D721Med (cell line): Measurements from ENCODE around the gene KLF9.

Experiments used
- DNase-seq: peaks from one replicate; pipeline ENCODE4 v3.0.0; 2011; ENCODE audit warnings: low spot score; ENCODE audit not compliant: insufficient read length
- FAIRE-seq: peaks from 2 replicates; lab custom pipeline; 2011; peaks lifted over from hg19 to GRCh38; lab: Jason Lieb, UNC
- CTCF ChIP-seq: IDR thresholded peaks from 2 replicates; pipeline ENCODE4 v1.5.1; 2012; ENCODE audit warnings: mild to moderate bottlenecking, control low read depth; ENCODE audit not compliant: insufficient read depth; ENCODE audit errors: missing control alignments

Gene KLF9

GRCh38 chr9:70347046-70347445, 67.4 kb downstream of the KLF9 start:
- FAIRE-seq, result no peak
- no peak for TF ChIP-seq CTCF
- no peak for DNase-seq

DNA sequence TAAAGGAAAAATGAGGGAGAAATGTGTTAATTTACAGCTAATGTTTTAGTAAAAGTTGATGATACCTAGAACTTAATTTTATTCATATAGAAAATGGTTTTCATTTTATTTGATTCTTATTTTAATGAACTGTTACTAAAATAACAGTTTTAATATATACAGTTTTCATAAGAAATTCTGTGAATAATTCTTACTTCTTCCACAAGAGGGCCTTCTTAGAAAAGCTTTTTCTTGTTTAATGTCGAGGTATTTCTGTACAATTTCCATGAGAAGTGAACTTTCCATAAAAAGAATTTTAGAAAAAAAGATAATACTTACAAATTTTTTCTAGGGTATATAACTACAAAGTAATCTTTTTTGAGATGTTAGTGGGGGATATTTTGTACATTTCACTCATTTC, 73.9 kb downstream of the KLF9 start:
- TF ChIP-seq CTCF, result peak; percentile 53
- FAIRE-seq (no peak), DNase-seq (no peak)
